Activated CD8-positive, alpha-beta memory T cell treated with anti-CD3 and anti-CD28 coated beads for 24 hours (primary cell): ENCODE measurements around the gene ITPRID2.

Experiments
- DNase-seq: peaks from one replicate; pipeline ENCODE4 v3.0.0-alpha.2; 2020

ITPRID2 gene

GRCh38 chr2:181891258-181891965 lies at the start of gene ITPRID2:
TSS of gene ITPRID2 (plus strand) at chr2:181891730. CDS start at chr2:181892067, 337 bp downstream.
- peak; percentile 84 for DNase-seq

GRCh38 chr2:181844551-181845290 lies 46.8 kb upstream of the ITPRID2 start:
- no peak for DNase-seq

GRCh38 chr2:181846399-181847197 lies 44.9 kb upstream of the ITPRID2 start:
- DNase-seq, result no peak

- DNase-seq, result no peak
These were observed 44.4 kb upstream of the ITPRID2 start for GRCh38 chr2:181847198-181847556.

GRCh38 chr2:181847702-181848101 lies 43.8 kb upstream of the ITPRID2 start:
- DNase-seq, result no peak

- DNase-seq, result no peak
These were observed 43.2 kb upstream of the ITPRID2 start for GRCh38 chr2:181848261-181848886.

- no peak for DNase-seq
These were observed 41.9 kb upstream of the ITPRID2 start for GRCh38 chr2:181849601-181850000.

- no peak for DNase-seq
These were observed 40.5 kb upstream of the ITPRID2 start for GRCh38 chr2:181850936-181851560.

GRCh38 chr2:181851726-181852125 lies 39.8 kb upstream of the ITPRID2 start:
- DNase-seq, result no peak

GRCh38 chr2:181853696-181854095 lies 37.8 kb upstream of the ITPRID2 start:
- DNase-seq, result no peak

GRCh38 chr2:181857483-181857882 lies 34.0 kb upstream of the ITPRID2 start:
- DNase-seq, result no peak

- no peak for DNase-seq
These were observed 32.9 kb upstream of the ITPRID2 start for GRCh38 chr2:181858600-181858999.

- DNase-seq, result no peak
These were observed 32.4 kb upstream of the ITPRID2 start for GRCh38 chr2:181859123-181859522.

GRCh38 chr2:181859803-181860202 lies 31.7 kb upstream of the ITPRID2 start:
- no peak for DNase-seq

GRCh38 chr2:181861379-181861778 lies 30.2 kb upstream of the ITPRID2 start:
- no peak for DNase-seq

GRCh38 chr2:181862583-181863281 lies 28.8 kb upstream of the ITPRID2 start:
- DNase-seq, result no peak

- no peak for DNase-seq
These were observed 19.4 kb upstream of the ITPRID2 start for GRCh38 chr2:181872178-181872577.

- no peak for DNase-seq
These were observed 14.9 kb upstream of the ITPRID2 start for GRCh38 chr2:181876614-181877063.

GRCh38 chr2:181877181-181877664 lies 14.3 kb upstream of the ITPRID2 start:
- DNase-seq, result no peak

GRCh38 chr2:181878448-181878847 lies 13.1 kb upstream of the ITPRID2 start:
- DNase-seq, result no peak

- no peak for DNase-seq
These were observed 12.2 kb upstream of the ITPRID2 start for GRCh38 chr2:181879295-181879694.
